Hepatocyte (in vitro differentiated cells): Measurements from ENCODE around the gene EDN1. TPM values are rescaled to one million over a fixed set of nuclear protein-coding genes. Genes with fewer than 3 reads are reported as not detected.
A peak's percentile ranks its signal among the peaks of the same experiment; 100 is the strongest.

Source experiments
- DNase-seq: peaks from one replicate; pipeline ENCODE4 v3.0.0-alpha.2; 2016; ENCODE audit warnings: low spot score
- H2AFZ ChIP-seq: fragments of 200-600 bp; sonication (generic); 2 replicates; pipeline ENCODE4 v1.6.0; 2016; ENCODE audit warnings: antibody characterized with exemption, mild to moderate bottlenecking
- H3K27ac ChIP-seq: fragments of 200-600 bp; sonication (generic); 2 replicates; pipeline ENCODE4 v1.5.1; 2016; ENCODE audit warnings: mild to moderate bottlenecking
- H3K27me3 ChIP-seq: fragments of 200-600 bp; sonication (generic); 2 replicates; pipeline ENCODE4 v1.6.1; 2016
- H3K36me3 ChIP-seq: fragments of 200-600 bp; sonication (generic); replicated peaks from 2 replicates; pipeline ENCODE4 v1.5.1; 2016; ENCODE audit warnings: low read depth; ENCODE audit not compliant: insufficient read depth
- H3K4me1 ChIP-seq: fragments of 200-600 bp; sonication (generic); 2 replicates; pipeline ENCODE4 v1.5.1; 2016; ENCODE audit warnings: mild to moderate bottlenecking, moderate library complexity; ENCODE audit not compliant: insufficient read depth
- H3K4me2 ChIP-seq: fragments of 200-600 bp; sonication (generic); 2 replicates; pipeline ENCODE4 v1.6.0; 2016
- H3K4me3 ChIP-seq: fragments of 200-600 bp; sonication (generic); 2 replicates; pipeline ENCODE4 v1.5.1; 2016; ENCODE audit warnings: mild to moderate bottlenecking
- H3K79me2 ChIP-seq: fragments of 200-600 bp; sonication (generic); 2 replicates; pipeline ENCODE4 v1.6.0; 2017; ENCODE audit warnings: mild to moderate bottlenecking
- H3K9me2 ChIP-seq: fragments of 200-600 bp; sonication (generic); replicated peaks from 2 replicates; pipeline ENCODE4 v1.6.0; 2017; ENCODE audit warnings: mild to moderate bottlenecking; ENCODE audit not compliant: insufficient read depth
- H3K9me3 ChIP-seq: fragments of 200-600 bp; sonication (generic); 2 replicates; pipeline ENCODE4 v1.5.1; 2016; ENCODE audit warnings: low read depth, mild to moderate bottlenecking
- H4K20me1 ChIP-seq: fragments of 200-600 bp; sonication (generic); 2 replicates; pipeline ENCODE4 v1.6.0; 2016; ENCODE audit warnings: mild to moderate bottlenecking; ENCODE audit not compliant: insufficient read depth, poor library complexity, severe bottlenecking
- CTCF ChIP-seq: fragments of 200-600 bp; sonication (generic); IDR thresholded peaks from 2 replicates; pipeline ENCODE4 v1.5.1; 2016; ENCODE audit warnings: antibody characterized with exemption, mild to moderate bottlenecking; ENCODE audit not compliant: poor library complexity
- EZH2 ChIP-seq: fragments of 200-600 bp; sonication (generic); IDR thresholded peaks from 2 replicates; pipeline ENCODE4 v1.6.1; 2016; ENCODE audit warnings: antibody characterized with exemption, mild to moderate bottlenecking, borderline replicate concordance
- EZH2phosphoT487 ChIP-seq: fragments of 200-600 bp; sonication (generic); IDR thresholded peaks from one replicate; pipeline ENCODE4 v1.6.1; 2018; ENCODE audit warnings: antibody characterized with exemption, mild to moderate bottlenecking, low read depth, moderate library complexity; ENCODE audit not compliant: unreplicated experiment, severe bottlenecking
- WGBS: methylation state at CpG from one replicate; pipeline ENCODE4 v1.1.6; 2016; ENCODE audit warnings: low lambda C conversion rate; ENCODE audit errors: missing lambda C conversion rate; 5-methylcytosine and 5-hydroxymethylcytosine counted together
- polyA plus RNA-seq: library from polyadenylated mRNA; unstranded; fragments of >200 nt; fragmentation: Nextera tagmentation; extraction: Ambion mirVana; gene quantifications from 2 replicates; pipeline ENCODE4 v1.2.1, GENCODE V29; 2016
- total RNA-seq: library from RNA; depleted of rRNA; stranded (reverse); fragments of >200 nt; gene quantifications from 2 replicates; pipeline ENCODE4 v1.2.3, GENCODE V29; 2014

Gene EDN1
- total and polyA plus RNA-seq, 2 experiments from 2014 or later = 25.0 to 41.8 TPM

DNA sequence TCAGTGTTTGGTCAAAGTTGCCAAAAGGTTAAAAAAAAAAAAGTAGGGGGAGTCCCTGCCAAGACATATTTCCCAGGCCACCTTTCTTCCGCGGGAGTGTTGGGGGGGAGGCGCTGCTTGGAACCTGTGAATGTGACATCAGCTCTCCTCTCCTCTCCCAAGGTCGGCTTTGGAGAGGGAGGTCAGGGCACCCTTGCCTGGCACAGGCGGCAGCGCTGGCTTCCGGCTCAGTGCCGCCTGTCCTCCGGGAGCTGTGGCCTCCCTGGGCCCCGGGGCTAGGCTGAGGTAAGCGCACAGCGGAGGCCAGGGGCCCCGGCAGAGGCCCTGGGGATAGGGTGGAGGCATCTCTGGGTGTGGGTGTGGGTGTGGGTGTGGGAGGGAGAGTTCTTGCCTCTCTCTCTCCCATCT, 1.9 kb upstream of the EDN1 start:
- Histone ChIP-seq H3K4me2 (no peak overlapping the region), H3K36me3 (no peaks in the 10 kb centered on the region), H3K9me2 (no peaks in the 10 kb centered on the region), H2AFZ (no peak overlapping the region), H3K27ac (no peak overlapping the region), H3K4me1 (no peaks in the 10 kb centered on the region), H3K79me2 (peaks cover 10% of the 10 kb centered on the region), H3K9me3 (no peaks in the 10 kb centered on the region), H4K20me1 (no peaks in the 10 kb centered on the region), H3K4me3 (no peak overlapping the region), H3K27me3 (no peaks in the 10 kb centered on the region)
- TF ChIP-seq CTCF (no peak), EZH2phosphoT487 (no peak), EZH2 (no peak)
- DNase-seq = no peak
- whole genome bisulfite sequencing = 90% methylated on average over 12 of the region's 13 CpGs

DNA sequence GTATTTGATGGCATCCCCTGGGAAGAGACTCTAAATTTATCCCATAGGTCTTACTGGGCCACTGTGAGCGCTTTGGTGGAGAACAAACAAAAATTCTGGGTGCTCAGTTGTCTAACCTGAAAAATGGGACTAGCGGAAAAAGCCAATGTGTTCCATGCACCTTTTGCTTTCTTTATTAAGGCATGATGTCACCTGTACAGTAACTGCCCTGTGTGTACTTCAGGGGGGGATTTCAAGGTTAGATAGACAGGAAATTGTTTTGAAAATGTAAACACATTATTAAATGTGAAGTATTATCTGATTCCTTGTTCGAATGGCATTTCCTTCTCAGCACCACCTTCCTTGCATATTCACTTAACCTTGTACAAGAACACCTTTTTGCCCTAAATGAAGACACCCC, 1.2 kb upstream of the EDN1 start:
- peak overlapping the region; percentile 90 for H3K27ac ChIP-seq
- H3K79me2 ChIP-seq = peaks cover 11% of the 10 kb centered on the region
- H3K9me3 ChIP-seq = no peaks in the 10 kb centered on the region
- WGBS = 82% methylated on average over 3 of the region's 3 CpGs
- TF ChIP-seq EZH2 (no peak), CTCF (no peak), EZH2phosphoT487 (no peak)
- H3K4me3 ChIP-seq = no peak overlapping the region
- no peaks in the 10 kb centered on the region for H3K36me3 ChIP-seq
- no peaks in the 10 kb centered on the region for H3K27me3 ChIP-seq
- H2AFZ ChIP-seq = no peak overlapping the region
- no peaks in the 10 kb centered on the region for H3K4me1 ChIP-seq
- no peak for DNase-seq
- H3K9me2 ChIP-seq = no peaks in the 10 kb centered on the region
- H4K20me1 ChIP-seq = no peaks in the 10 kb centered on the region
- H3K4me2 ChIP-seq = peak overlapping the region; percentile 86

DNA sequence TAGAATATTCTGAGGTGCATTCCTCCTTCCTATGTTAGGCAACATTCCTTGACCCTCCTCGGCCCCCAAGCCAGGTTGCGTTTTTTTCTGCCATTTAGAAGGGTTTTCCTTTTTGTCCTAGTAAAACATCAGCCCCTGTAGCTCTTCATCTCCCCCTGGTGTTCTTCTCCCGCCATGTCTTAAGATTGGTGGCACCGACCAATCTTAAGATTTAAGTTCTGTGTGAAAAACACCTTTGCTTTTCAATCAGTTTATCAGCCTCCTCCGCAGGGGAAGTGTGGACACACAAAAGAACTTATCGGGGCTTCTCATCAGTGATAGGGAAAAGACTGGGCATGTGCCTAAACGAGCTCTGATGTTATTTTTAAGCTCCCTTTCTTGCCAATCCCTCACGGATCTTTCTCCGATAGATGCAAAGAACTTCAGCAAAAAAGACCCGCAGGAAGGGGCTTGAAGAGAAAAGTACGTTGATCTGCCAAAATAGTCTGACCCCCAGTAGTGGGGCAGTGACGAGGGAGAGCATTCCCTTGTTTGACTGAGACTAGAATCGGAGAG, 719 bp upstream of the EDN1 start:
- peak; percentile 79 for DNase-seq
- peak overlapping the region; percentile 90 for H3K27ac ChIP-seq
- no peaks in the 10 kb centered on the region for H3K9me2 ChIP-seq
- peaks cover 11% of the 10 kb centered on the region for H3K79me2 ChIP-seq
- H3K4me3 ChIP-seq = peak overlapping the region; percentile 39
- TF ChIP-seq EZH2phosphoT487 = no peak
- TF ChIP-seq CTCF = peak; percentile 76
- TF ChIP-seq EZH2 = no peak
- no peaks in the 10 kb centered on the region for H3K36me3 ChIP-seq
- H3K4me1 ChIP-seq = no peaks in the 10 kb centered on the region
- H2AFZ ChIP-seq = peak overlapping the region; percentile 49
- no peaks in the 10 kb centered on the region for H3K27me3 ChIP-seq
- H4K20me1 ChIP-seq = no peaks in the 10 kb centered on the region
- H3K4me2 ChIP-seq = peak overlapping the region; percentile 86
- no peaks in the 10 kb centered on the region for H3K9me3 ChIP-seq
- WGBS = 2% methylated on average over 13 of the region's 13 CpGs
